DMS53 treated with DMSO at 0.1 percent for 48 hours (cell line): ENCODE measurements around the gene STX5.
"Not testable (repeated sequence)": the region's sequence is repeated elsewhere in the genome, so short reads cannot be mapped to it uniquely, and the experiment has no call there.

Source experiments
- DNase-seq: peaks from one replicate; lab custom pipeline; 2025; ENCODE audit not compliant: unreplicated experiment; lab: John Stamatoyannopoulos, UW

Gene STX5

DNA sequence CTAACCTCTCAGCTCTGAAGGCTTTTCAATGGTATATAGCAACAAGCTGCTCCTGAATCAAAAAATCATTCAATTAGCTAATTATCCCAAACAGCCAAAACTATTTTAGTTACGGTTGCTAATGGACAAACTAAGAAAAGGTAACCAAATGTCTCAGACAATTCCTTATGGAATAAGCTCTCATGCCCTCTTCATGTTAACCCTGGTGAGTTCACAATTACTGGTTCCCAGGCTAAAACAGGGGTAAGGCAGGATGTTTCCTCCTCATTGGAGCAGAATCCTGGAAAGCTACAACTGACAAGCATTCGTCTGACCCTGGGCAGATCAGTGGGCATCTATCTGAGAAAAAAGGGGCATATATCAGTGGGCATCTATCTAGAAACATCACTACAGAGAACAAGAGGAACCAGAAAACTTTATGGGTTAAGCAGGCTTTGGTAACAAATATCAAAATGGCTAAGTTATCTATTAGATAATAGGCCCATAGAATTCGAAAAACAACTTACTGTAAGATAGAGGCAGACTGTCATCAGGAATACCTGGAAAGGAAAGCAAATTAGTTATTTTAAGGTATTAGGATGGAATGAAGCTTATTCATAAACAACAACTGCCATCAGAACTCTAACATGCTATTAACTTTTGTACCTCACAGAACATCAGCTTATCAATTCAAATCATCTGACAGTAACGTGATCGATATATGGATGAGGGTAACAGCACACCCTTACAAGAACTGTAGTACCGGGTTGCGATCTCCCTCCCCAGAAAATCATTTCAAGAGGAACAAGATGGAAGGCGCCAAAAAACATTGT, 22.4 kb upstream of the STX5 start:
- DNase-seq, result no peak

DNA sequence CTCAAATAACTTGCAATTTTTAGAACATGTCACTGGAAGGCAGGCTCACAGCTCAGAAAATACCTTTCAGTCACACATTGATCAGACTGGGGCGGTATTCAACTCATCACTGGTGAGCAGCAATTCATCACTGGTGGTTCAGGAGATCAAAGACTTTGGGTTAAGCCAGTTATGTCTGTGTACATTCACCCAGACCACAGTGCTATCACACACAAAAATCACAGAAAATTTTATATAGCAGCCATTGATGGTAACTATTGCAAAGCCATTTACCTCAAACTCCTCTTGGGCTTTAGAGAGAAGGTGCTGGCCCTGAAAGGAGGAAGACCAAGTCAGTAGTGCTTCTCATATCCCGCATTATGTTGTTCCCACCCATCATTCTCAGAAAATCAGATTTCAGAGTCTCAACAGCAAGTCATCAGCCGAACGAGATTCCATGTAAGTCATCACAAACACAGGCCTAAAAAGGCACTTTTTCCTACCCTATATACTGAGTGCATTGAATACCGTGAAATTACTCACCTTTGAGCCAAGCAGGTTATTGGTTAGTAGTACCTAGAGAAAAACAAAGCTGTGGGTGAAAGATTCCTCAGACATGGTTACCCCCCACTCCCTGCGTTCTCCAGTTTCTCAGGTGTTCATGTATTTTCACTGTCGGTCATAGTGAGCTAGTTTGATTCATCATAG, 21.6 kb upstream of the STX5 start:
- no peak for DNase-seq

GRCh38 chr11:62852523-62853188, 20.8 kb upstream of the STX5 start:
- DNase-seq, result no peak

DNA sequence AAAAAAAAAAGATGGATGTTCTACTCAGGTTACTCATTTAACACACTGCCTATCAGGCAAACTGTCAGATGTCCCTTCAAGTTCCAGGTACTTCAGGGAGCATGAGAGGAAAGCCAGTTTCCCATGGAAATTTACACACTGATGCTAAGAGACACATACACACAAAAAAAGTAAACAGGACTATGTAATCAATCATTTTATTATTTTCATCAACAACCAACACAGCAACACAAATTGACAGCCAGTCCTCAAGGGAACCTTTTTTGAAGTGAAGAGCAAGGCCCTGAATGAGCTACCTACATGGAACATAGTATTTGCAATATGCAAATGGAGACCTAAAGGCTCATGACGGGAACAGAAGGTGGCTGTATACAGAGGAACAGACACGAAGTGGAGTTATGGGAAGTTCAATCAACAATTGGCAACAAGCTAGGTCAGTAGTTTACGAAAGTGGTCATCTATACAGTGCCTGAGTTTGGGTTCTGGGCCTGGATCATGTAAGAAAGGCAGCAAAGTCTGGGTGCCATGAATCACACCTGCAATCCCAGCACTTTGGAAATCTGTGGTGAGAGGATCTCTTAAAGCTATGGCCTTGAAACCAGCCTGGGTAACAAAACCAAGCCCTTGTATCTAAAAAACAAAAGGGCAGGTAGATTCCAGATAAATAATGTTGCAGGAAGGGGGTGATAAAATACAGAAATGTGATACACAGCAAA, 20.1 kb upstream of the STX5 start:
- peak; percentile 71 for DNase-seq

DNA sequence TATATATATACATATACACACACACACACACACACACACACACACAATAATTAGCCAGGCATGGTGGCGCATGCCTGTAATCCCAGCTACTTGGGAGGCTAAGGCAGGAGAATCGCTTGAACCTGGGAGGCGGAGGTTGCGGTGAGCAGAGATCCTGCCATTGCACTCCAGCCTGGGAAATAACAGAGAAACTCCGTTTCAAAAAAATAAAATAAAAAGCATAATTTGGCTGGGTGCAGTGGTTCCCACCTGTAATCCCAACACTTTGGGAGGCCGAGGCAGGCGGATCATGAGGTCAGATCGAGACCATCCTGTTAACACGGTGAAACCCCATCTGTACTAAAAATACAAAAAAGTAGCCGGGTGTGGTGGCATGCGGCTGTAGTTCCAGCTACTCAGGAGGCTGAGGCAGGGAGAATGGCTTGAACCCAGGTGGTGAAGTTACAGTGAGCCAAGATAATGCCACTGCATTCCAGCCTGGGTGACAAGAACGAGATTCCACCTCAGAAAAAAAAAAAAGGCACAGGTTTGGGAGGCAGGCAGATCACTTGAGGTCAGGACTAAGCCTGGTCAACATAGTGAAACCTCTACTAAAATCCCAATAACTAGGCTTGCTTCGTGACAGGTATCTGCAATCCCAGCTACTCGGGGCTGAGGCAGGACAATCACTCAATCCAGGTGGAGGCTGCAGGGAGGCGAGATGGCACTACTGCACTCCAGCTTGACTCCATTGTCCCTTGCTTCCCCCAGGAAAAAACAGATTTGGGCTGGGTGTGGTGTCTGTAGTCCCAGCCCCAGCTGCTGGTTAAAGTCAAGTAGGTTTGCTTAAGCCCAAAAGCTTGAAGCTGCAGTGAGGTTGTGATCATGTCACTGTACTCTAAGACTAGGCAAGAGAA, 19.3 kb upstream of the STX5 start:
- peak; percentile 60 for DNase-seq

- no peak for DNase-seq
Observed at GRCh38 chr11:62847767-62848314, 16.0 kb upstream of the STX5 start.

- no peak for DNase-seq
Observed at GRCh38 chr11:62846177-62846576, 14.3 kb upstream of the STX5 start.

GRCh38 chr11:62844154-62844553, 12.3 kb upstream of the STX5 start:
- DNase-seq, result no peak

DNA sequence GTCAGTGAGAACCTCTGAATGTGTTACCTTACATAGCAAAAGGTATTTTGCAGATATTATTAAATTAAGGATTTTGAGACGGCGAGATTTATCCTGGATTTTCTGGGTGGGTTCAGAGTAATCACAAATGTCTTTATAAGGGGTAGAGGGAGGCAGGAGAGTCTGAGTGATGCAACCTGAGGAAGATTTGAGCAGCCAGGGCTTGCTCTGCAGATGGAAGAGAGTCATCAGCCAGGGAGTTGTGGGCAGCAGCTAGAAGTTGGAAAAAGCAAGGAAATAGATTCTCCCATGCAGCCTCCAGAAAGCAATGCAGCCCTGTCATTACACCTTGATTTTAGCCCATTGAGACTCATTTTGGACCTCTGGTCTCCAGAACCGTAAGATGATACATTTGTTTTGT, 11.6 kb upstream of the STX5 start:
- no peak for DNase-seq

DNA sequence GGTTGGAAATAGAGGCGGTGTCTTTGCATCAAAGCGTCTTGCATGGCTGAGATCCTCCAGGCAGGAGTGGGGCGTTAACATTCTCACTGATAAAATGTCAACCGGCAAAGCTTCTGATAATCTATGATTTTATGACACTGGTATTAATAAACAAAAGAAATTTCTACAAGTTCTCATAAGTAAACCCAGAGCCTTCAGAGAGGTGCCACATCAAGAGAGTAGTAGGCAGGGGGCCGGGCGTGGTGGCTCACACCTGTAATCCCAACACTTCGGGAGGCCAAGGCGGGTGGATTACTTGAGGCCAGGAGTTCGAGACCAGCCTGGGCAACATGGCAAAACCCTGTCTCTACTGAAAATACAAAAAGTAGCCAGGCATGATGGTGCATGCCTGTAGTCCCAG, 11.0 kb upstream of the STX5 start:
- not testable (repeated sequence) for DNase-seq

GRCh38 chr11:62842171-62842741, 10.4 kb upstream of the STX5 start:
- DNase-seq, result no peak

GRCh38 chr11:62841361-62842170, 9.7 kb upstream of the STX5 start:
- peak; percentile 95 for DNase-seq

- DNase-seq, result peak; percentile 65
Observed at GRCh38 chr11:62840721-62841360, 9.0 kb upstream of the STX5 start.

DNA sequence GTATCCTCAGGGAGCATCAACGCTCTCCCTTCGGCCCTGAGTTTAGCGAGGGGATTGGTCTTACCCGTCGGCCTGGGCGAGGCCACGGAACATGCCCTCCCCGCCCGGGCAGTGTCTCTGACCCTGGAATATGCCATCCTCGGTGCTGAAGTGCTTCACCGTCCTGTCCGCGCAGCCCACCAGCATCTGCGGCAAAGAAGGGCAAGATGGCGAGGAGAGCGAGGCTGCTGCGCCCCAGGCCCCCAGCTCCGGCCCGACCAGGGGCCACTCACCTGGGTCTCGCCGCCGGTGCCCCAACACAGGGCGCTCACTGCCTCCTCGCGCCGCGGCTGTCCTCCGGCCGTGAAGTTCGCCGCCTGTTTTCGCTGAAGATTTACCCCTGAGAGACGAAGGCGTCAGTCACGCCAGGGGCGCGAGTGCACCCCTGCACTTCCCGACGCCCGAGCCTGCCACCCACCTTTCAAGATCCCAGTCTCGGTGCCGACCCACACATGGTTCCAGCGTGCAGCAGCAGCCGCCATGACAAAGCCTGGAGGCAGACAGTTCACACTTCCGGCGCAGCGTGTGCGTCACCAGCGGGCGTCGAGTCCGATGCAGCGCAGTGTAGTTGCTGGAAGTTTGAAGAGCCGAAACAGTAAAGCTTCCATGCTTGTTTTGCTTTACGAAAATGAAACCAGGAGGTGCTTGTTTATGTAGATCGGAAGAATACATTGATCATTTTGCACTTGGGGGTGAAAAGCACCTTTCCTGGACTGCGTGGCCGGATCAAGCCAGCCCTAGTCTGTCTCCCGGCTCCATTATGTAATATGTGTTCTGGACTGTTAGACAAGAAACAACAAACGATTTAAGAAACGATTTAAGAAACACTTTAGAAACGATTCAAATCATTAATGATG, 7.4 kb upstream of the STX5 start, which contains the start of gene WDR74:
Gene WDR74, minus strand, starts transcription at position 541 of the 896 bp plus-strand sequence. Its CDS starts 20 bp downstream, at position 521.
- DNase-seq, result peak; percentile 86

DNA sequence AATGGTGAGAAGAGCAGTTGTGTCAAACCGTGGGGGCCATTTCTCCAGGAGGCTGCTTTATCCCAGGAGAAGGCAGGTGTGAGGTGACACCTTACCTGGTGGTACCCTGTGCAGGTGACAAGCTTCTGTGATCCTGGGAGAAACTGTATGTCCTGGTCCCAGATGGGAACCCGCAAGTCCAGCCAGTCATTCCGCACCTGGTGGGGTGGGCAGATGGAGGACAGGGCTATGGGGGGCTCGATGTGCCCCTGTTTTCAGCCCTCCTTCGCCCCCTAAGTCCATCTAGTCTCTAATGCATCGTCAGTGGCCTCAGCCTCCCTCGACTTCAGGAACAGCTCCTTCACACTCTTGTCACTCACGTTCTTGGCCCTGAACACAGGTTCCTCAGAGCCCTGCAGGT, 3.5 kb upstream of the STX5 start:
- DNase-seq, result no peak

GRCh38 chr11:62832336-62833234, 734 bp upstream of the STX5 start, which contains the start of gene TEX54:
Gene TEX54, minus strand, starts transcription at chr11:62832841.
- no peak for DNase-seq
